ENCODE results near the gene TM4SF5. TPM values are rescaled to one million over a fixed set of nuclear protein-coding genes. Genes with fewer than 3 reads are reported as not detected.

TM4SF5 gene
- total RNA-seq, 1 donor: not detected

DNA sequence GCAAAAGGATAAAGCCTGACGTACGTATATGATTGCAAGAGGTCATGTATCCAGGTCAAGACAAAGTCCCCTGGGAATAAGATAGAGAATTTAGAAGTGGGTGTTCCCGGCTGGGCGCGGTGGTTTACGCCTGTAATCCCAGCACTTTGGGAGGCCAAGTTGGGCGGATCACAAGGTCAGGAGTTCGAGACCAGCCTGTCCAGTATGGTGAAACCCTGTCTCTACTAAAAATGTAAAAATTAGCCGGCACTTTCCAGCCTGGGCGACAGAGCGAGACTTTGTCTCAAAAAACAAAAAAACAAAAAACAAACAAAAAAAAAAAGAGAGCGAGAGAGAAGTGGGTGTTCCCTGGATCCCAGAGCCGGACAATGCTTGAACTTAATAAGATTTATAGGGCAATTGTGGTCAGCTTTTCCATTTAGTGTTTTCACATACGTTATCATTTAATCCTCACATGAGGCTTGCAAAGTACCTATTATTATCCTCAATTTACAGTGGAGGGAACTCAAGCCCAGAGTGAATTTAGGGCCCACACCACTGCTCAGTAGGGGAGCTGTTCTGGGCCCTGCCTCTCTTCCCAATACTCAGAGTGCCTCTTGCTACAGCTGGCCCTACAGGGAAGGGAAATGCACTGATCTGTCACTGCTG, 16.6 kb downstream of the TM4SF5 start:
- TF ChIP-seq, protein P1, sequence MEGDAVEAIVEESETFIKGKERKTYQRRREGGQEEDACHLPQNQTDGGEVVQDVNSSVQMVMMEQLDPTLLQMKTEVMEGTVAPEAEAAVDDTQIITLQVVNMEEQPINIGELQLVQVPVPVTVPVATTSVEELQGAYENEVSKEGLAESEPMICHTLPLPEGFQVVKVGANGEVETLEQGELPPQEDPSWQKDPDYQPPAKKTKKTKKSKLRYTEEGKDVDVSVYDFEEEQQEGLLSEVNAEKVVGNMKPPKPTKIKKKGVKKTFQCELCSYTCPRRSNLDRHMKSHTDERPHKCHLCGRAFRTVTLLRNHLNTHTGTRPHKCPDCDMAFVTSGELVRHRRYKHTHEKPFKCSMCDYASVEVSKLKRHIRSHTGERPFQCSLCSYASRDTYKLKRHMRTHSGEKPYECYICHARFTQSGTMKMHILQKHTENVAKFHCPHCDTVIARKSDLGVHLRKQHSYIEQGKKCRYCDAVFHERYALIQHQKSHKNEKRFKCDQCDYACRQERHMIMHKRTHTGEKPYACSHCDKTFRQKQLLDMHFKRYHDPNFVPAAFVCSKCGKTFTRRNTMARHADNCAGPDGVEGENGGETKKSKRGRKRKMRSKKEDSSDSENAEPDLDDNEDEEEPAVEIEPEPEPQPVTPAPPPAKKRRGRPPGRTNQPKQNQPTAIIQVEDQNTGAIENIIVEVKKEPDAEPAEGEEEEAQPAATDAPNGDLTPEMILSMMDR (IDR thresholded peaks at IDR 0.05; ENCODE audit: insufficient read depth, low read depth, low read length): no peak
- H3K4me3 ChIP-seq (ENCODE audit: low read depth, low read length): peak overlapping the region; percentile 72
- DNase-seq (ENCODE audit: low read depth): peak; percentile 12

DNA sequence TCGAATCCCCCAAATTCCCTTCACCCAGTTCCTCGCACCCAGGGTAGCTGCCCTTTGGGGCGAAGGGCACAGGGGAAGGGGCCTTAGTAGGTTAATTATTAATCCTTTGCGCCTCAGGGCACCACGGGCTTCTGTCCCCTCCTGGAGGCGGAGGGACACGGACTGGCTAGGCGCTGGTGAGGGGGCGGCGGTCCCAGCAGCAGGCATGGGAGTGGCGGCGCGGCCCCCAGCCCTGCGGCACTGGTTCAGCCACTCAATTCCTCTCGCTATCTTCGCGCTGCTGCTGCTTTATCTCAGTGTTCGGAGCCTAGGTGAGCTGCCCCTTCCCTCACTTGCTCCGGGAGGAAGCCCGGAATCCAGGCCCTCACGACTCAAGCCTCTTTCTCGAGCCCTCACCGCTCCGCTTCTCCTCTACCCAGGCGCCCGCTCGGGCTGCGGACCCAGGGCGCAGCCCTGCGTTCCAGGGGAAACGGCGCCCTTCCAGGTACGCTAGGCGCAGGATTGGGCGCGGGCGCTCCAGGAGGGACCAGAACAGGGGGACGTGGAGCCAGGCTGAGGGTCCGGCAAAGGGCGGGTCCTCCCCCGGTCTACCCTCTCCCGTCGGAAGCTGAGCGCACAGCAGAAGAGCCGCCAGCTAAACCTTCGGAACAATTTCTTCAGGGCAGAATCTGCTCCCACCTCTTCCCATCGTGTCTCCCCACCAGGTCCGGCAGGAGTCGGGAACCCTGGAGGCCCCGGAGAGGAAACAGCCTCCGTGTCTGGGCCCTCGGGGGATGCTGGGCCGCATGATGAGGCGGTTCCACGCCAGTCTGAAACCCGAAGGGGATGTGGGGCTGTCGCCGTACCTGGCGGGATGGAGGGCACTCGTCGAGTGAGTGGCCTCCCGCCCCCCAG, 17.4 kb downstream of the TM4SF5 start, which contains the start of gene GLTPD2:
Gene GLTPD2, plus strand, starts transcription at position 158 of the 894 bp plus-strand sequence. Its CDS starts 48 bp downstream, at position 206.
- peak within 1 kb of the TSS; percentile 72 for H3K4me3 ChIP-seq (ENCODE audit: low read depth, low read length)
- TF ChIP-seq, protein P1 (IDR thresholded peaks at IDR 0.05; ENCODE audit: insufficient read depth, low read depth, low read length): no peak
- no peak for DNase-seq (ENCODE audit: low read depth)

DNA sequence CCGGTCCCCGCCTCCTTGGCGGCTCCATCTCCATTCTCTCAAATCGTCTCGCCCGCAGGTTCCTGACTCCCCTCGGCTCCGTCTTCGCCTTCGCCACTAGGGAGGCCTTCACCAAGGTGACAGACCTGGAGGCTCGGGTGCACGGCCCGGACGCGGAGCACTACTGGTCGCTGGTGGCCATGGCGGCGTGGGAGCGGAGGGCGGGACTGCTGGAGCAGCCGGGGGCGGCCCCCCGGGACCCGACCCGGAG, 17.9 kb downstream of the TM4SF5 start:
- TF ChIP-seq, protein P1 (IDR thresholded peaks at IDR 0.05; ENCODE audit: insufficient read depth, low read depth, low read length): no peak
- DNase-seq (ENCODE audit: low read depth): no peak
- H3K4me3 ChIP-seq (ENCODE audit: low read depth, low read length): peak overlapping the region; percentile 72

DNA sequence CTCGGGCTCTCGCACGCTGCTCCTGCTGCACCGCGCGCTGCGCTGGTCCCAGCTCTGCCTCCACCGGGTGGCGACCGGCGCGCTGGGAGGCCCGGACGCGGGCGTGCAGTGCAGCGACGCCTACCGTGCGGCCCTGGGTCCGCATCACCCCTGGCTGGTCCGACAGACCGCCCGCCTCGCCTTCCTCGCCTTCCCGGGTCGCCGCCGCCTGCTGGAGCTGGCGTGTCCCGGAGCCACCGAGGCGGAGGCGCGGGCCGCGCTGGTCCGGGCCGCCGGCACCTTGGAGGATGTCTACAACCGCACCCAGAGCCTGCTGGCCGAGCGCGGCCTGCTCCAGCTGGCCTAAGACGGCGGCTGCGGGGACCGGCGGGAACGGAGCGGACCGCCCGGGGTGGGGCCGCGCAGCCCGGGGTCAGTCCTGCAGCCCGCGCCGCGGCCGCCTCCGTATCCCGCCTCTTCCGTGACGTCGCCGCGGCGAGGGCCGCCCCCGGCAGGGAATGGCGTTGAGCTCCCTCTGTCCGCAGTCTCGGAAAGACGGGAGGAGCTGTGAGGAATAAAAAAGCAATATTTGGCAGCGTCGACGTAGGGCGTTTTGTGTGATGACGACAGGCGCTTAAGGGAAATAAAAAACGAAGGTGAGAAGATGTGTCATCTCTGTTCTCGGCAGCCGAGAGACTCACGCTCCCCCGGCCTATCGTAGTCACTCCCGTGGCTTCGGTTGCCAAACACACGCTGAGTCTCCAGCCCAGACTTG, 18.4 kb downstream of the TM4SF5 start:
- peak overlapping the region; percentile 72 for H3K4me3 ChIP-seq (ENCODE audit: low read depth, low read length)
- peak; percentile 93 for DNase-seq (ENCODE audit: low read depth)
- TF ChIP-seq, protein P1 (IDR thresholded peaks at IDR 0.05; ENCODE audit: insufficient read depth, low read depth, low read length): peak; percentile 66

DNA sequence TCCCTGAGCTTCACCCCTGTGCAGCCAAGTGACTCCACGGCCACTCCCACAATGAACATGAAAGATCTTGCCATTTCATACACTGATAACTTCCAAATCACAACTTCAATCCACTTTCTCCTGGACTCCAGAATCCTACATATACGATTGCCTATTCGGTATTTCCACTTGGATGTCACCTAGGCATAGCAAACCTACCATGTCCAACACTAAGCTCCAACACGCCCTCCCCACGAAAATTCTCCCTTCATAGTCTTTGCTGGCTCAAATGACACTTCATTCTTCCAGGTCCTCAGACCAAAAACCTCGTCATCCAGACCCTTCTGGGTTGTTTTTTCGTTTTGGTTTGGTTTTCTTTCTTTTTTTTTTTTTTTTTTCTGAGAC, 19.0 kb downstream of the TM4SF5 start:
- H3K4me3 ChIP-seq (ENCODE audit: low read depth, low read length): peak overlapping the region; percentile 72
- no peak for DNase-seq (ENCODE audit: low read depth)
- TF ChIP-seq, protein P1 (IDR thresholded peaks at IDR 0.05; ENCODE audit: insufficient read depth, low read depth, low read length): no peak

DNA sequence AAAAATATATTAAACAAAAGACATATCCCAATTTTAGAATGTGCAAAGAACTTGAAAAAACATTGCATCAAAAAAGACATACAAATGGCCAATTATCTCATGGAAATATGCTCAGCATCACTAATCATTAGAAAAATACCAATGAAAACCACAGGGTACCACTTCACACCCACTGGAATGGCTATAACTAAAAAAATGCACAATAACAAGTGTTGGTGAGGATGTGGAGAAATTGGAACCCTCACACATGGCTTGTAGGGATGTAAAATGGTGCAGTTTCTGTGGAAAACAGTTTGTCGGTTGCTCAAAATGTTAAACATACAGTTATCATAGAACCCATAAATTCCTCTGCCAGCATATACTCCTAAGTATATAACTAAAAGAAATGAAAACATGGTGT, 23.5 kb downstream of the TM4SF5 start:
- no peak overlapping the region for H3K4me3 ChIP-seq (ENCODE audit: low read depth, low read length)
- TF ChIP-seq, protein P1 (IDR thresholded peaks at IDR 0.05; ENCODE audit: insufficient read depth, low read depth, low read length): no peak
- no peak for DNase-seq (ENCODE audit: low read depth)
